Stimulated activated CD4-positive, alpha-beta T cell treated with anti-CD3 and anti-CD28 coated beads, Interleukin-4, amount 100 ng/mL, for 4 hours (primary cell): ENCODE results near the gene BPIFB2.
A peak's percentile ranks its signal among the peaks of the same experiment; 100 is the strongest.

Source experiments
- DNase-seq, 2 experiments: peaks; one replicate each; pipeline ENCODE4 v3.0.0-alpha.2; 2020

BPIFB2 gene

GRCh38 chr20:32985596-32985995, 21.9 kb upstream of the BPIFB2 start:
- no peak for DNase-seq

GRCh38 chr20:32986331-32986966, 21.1 kb upstream of the BPIFB2 start:
- DNase-seq, result no peak

GRCh38 chr20:32987044-32987825, 20.3 kb upstream of the BPIFB2 start:
- no peak for DNase-seq

- DNase-seq, result no peak
Observed at GRCh38 chr20:32988008-32988407, 19.5 kb upstream of the BPIFB2 start.

GRCh38 chr20:32989507-32990283, 17.8 kb upstream of the BPIFB2 start:
- DNase-seq, result no peak

- DNase-seq, result no peak
Observed at GRCh38 chr20:32990426-32990825, 17.1 kb upstream of the BPIFB2 start.

- no peak for DNase-seq
Observed at GRCh38 chr20:32991383-32991782, 16.1 kb upstream of the BPIFB2 start.

GRCh38 chr20:32991792-32992641, 15.5 kb upstream of the BPIFB2 start:
- DNase-seq, result no peak

GRCh38 chr20:32993496-32994050, 13.9 kb upstream of the BPIFB2 start:
- DNase-seq, result peak in 1 of 2 experiments; percentile 60

- no peak for DNase-seq
Observed at GRCh38 chr20:32995802-32996201, 11.7 kb upstream of the BPIFB2 start.

- DNase-seq, result no peak
Observed at GRCh38 chr20:32997431-32997830, 10.1 kb upstream of the BPIFB2 start.

- DNase-seq, result no peak
Observed at GRCh38 chr20:32999603-33000250, 7.8 kb upstream of the BPIFB2 start.

GRCh38 chr20:33000802-33001466, 6.6 kb upstream of the BPIFB2 start:
- DNase-seq, result no peak

- DNase-seq, result no peak
Observed at GRCh38 chr20:33002087-33002808, 5.3 kb upstream of the BPIFB2 start.

- no peak for DNase-seq
Observed at GRCh38 chr20:33004141-33004751, 3.3 kb upstream of the BPIFB2 start, which contains the start of gene SUN5. SUN5 (minus strand) TSS chr20:33004433; CDS start chr20:33004340, 93 bp downstream.

- no peak for DNase-seq
Observed at GRCh38 chr20:33005132-33005566, 2.4 kb upstream of the BPIFB2 start.

- DNase-seq, result no peak
Observed at GRCh38 chr20:33005908-33006775, 1.4 kb upstream of the BPIFB2 start.

GRCh38 chr20:33006776-33007375, 628 bp upstream of the BPIFB2 start:
- DNase-seq, result no peak
